GM21825 (cell line): ENCODE data around the gene NARF.
"Not testable (repeated sequence)": the region's sequence is repeated elsewhere in the genome, so short reads cannot be mapped to it uniquely, and the experiment has no call there.

ENCODE experiments used
- ATAC-seq: cut with Tn5 transposase; IDR thresholded peaks from one replicate; pipeline ENCODE4 v1.9.1; 2021; ENCODE audit warnings: mild to moderate bottlenecking, moderate library complexity; ENCODE audit not compliant: unreplicated experiment

Gene NARF

GRCh38 chr17:82445542-82445941 is 13.0 kb upstream of the NARF start:
- ATAC-seq = no peak

- no peak for ATAC-seq
Observed at GRCh38 chr17:82446124-82446523, 12.4 kb upstream of the NARF start.

- no peak for ATAC-seq
Observed at GRCh38 chr17:82446649-82447048, 11.9 kb upstream of the NARF start.

GRCh38 chr17:82447876-82448275 is 10.7 kb upstream of the NARF start:
- ATAC-seq = no peak

GRCh38 chr17:82449131-82449882 is 9.2 kb upstream of the NARF start:
- ATAC-seq = peak; percentile 51

- ATAC-seq = no peak
Observed at GRCh38 chr17:82449883-82450356, 8.6 kb upstream of the NARF start.

GRCh38 chr17:82450357-82451106 is 8.0 kb upstream of the NARF start, which contains the start of gene CYBC1:
CYBC1 (minus strand) TSS chr17:82450752; CDS start chr17:82449254, 1,498 bp downstream.
- ATAC-seq = peak; percentile 59

GRCh38 chr17:82452162-82452561 is 6.4 kb upstream of the NARF start:
- ATAC-seq = no peak

GRCh38 chr17:82453151-82453550 is 5.4 kb upstream of the NARF start:
- ATAC-seq = not testable (repeated sequence)

- not testable (repeated sequence) for ATAC-seq
Observed at GRCh38 chr17:82453706-82454105, 4.8 kb upstream of the NARF start.

GRCh38 chr17:82457073-82457928 is 1.2 kb upstream of the NARF start:
- no peak for ATAC-seq

- no peak for ATAC-seq
Observed at GRCh38 chr17:82457929-82458178, 687 bp upstream of the NARF start.

- peak; percentile 13 for ATAC-seq
Observed at GRCh38 chr17:82458885-82459424, 414 bp downstream of the NARF start.

- ATAC-seq = not testable (repeated sequence)
Observed at GRCh38 chr17:82459936-82460335, 1.4 kb downstream of the NARF start.

GRCh38 chr17:82461827-82462524 is 3.4 kb downstream of the NARF start:
- ATAC-seq = no peak

- ATAC-seq = no peak
Observed at GRCh38 chr17:82463391-82463790, 4.8 kb downstream of the NARF start.

- no peak for ATAC-seq
Observed at GRCh38 chr17:82463925-82464566, 5.5 kb downstream of the NARF start.

- no peak for ATAC-seq
Observed at GRCh38 chr17:82464567-82464929, 6.0 kb downstream of the NARF start.

- no peak for ATAC-seq
Observed at GRCh38 chr17:82465023-82465603, 6.6 kb downstream of the NARF start.

GRCh38 chr17:82468692-82469091 is 10.2 kb downstream of the NARF start:
- no peak for ATAC-seq
